ENCODE data around the gene NCBP2. TPM values are rescaled to one million over a fixed set of nuclear protein-coding genes. Genes with fewer than 3 reads are reported as not detected.
A peak's percentile ranks its signal among the peaks of the same experiment; 100 is the strongest.

The NCBP2 gene
- total RNA-seq, 1 experiment from 2014 or later = 67.8 TPM

GRCh38 chr3:196936288-196936687 lies 6.0 kb downstream of the NCBP2 start:
- Histone ChIP-seq H3K27me3 (ENCODE audit: control insufficient read depth, insufficient read depth, low read length) (no peaks in the 10 kb centered on the region), H3K36me3 (replicated peaks; ENCODE audit: control insufficient read depth, insufficient read depth, low read length) (peaks cover 50% of the 10 kb centered on the region), H3K4me3 (ENCODE audit: insufficient read depth, low read depth, low read length) (no peak overlapping the region)
- no peak for DNase-seq

- H3K36me3 ChIP-seq (replicated peaks; ENCODE audit: control insufficient read depth, insufficient read depth, low read length) = peaks cover 43% of the 10 kb centered on the region
- no peak for DNase-seq
- H3K4me3 ChIP-seq (ENCODE audit: insufficient read depth, low read depth, low read length) = no peak overlapping the region
- no peaks in the 10 kb centered on the region for H3K27me3 ChIP-seq (ENCODE audit: control insufficient read depth, insufficient read depth, low read length)
Observed at GRCh38 chr3:196932600-196932999, 9.7 kb downstream of the NCBP2 start.

- H3K4me3 ChIP-seq (ENCODE audit: insufficient read depth, low read depth, low read length) = no peak overlapping the region
- no peaks in the 10 kb centered on the region for H3K27me3 ChIP-seq (ENCODE audit: control insufficient read depth, insufficient read depth, low read length)
- peaks cover 37% of the 10 kb centered on the region for H3K36me3 ChIP-seq (replicated peaks; ENCODE audit: control insufficient read depth, insufficient read depth, low read length)
- no peak for DNase-seq
Observed at GRCh38 chr3:196931828-196932587, 10.3 kb downstream of the NCBP2 start.

- DNase-seq = no peak
- no peak overlapping the region for H3K4me3 ChIP-seq (ENCODE audit: insufficient read depth, low read depth, low read length)
- no peaks in the 10 kb centered on the region for H3K27me3 ChIP-seq (ENCODE audit: control insufficient read depth, insufficient read depth, low read length)
- H3K36me3 ChIP-seq (replicated peaks; ENCODE audit: control insufficient read depth, insufficient read depth, low read length) = peaks cover 29% of the 10 kb centered on the region
Observed at GRCh38 chr3:196931157-196931556, 11.2 kb downstream of the NCBP2 start.

- no peaks in the 10 kb centered on the region for H3K27me3 ChIP-seq (ENCODE audit: control insufficient read depth, insufficient read depth, low read length)
- no peak for DNase-seq
- no peak overlapping the region for H3K4me3 ChIP-seq (ENCODE audit: insufficient read depth, low read depth, low read length)
- H3K36me3 ChIP-seq (replicated peaks; ENCODE audit: control insufficient read depth, insufficient read depth, low read length) = peaks cover 14% of the 10 kb centered on the region
Observed at GRCh38 chr3:196927571-196928453, 14.5 kb downstream of the NCBP2 start.

- H3K4me3 ChIP-seq (ENCODE audit: insufficient read depth, low read depth, low read length) = no peak overlapping the region
- DNase-seq = no peak
- H3K36me3 ChIP-seq (replicated peaks; ENCODE audit: control insufficient read depth, insufficient read depth, low read length) = no peaks in the 10 kb centered on the region; the same call in 1 of the 2 replicates
- H3K27me3 ChIP-seq (ENCODE audit: control insufficient read depth, insufficient read depth, low read length) = no peaks in the 10 kb centered on the region
Observed at GRCh38 chr3:196920733-196921132, 21.6 kb downstream of the NCBP2 start.

- H3K4me3 ChIP-seq (ENCODE audit: insufficient read depth, low read depth, low read length) = no peak overlapping the region
- no peak for DNase-seq
- H3K27me3 ChIP-seq (ENCODE audit: control insufficient read depth, insufficient read depth, low read length) = no peaks in the 10 kb centered on the region
- H3K36me3 ChIP-seq (replicated peaks; ENCODE audit: control insufficient read depth, insufficient read depth, low read length) = peaks cover 3% of the 10 kb centered on the region
Observed at GRCh38 chr3:196918968-196919367, 23.4 kb downstream of the NCBP2 start.

GRCh38 chr3:196916995-196917394 lies 25.3 kb downstream of the NCBP2 start:
- no peak for DNase-seq
- H3K36me3 ChIP-seq (replicated peaks; ENCODE audit: control insufficient read depth, insufficient read depth, low read length) = peaks cover 3% of the 10 kb centered on the region; the same call in 1 of the 2 replicates
- no peak overlapping the region for H3K4me3 ChIP-seq (ENCODE audit: insufficient read depth, low read depth, low read length)
- no peaks in the 10 kb centered on the region for H3K27me3 ChIP-seq (ENCODE audit: control insufficient read depth, insufficient read depth, low read length)

- no peaks in the 10 kb centered on the region for H3K27me3 ChIP-seq (ENCODE audit: control insufficient read depth, insufficient read depth, low read length)
- no peak for DNase-seq
- peaks cover 3% of the 10 kb centered on the region; the same call in 1 of the 2 replicates for H3K36me3 ChIP-seq (replicated peaks; ENCODE audit: control insufficient read depth, insufficient read depth, low read length)
- no peak overlapping the region for H3K4me3 ChIP-seq (ENCODE audit: insufficient read depth, low read depth, low read length)
Observed at GRCh38 chr3:196916221-196916620, 26.1 kb downstream of the NCBP2 start.

- H3K4me3 ChIP-seq (ENCODE audit: insufficient read depth, low read depth, low read length) = no peak overlapping the region
- H3K27me3 ChIP-seq (ENCODE audit: control insufficient read depth, insufficient read depth, low read length) = no peaks in the 10 kb centered on the region
- no peak for DNase-seq
- H3K36me3 ChIP-seq (replicated peaks; ENCODE audit: control insufficient read depth, insufficient read depth, low read length) = peaks cover 3% of the 10 kb centered on the region; the same call in 1 of the 2 replicates
Observed at GRCh38 chr3:196915375-196915774, 27.0 kb downstream of the NCBP2 start.

- Histone ChIP-seq H3K4me3 (ENCODE audit: insufficient read depth, low read depth, low read length) (no peak overlapping the region), H3K27me3 (ENCODE audit: control insufficient read depth, insufficient read depth, low read length) (no peaks in the 10 kb centered on the region), H3K36me3 (replicated peaks; ENCODE audit: control insufficient read depth, insufficient read depth, low read length) (peaks cover 3% of the 10 kb centered on the region; the same call in 1 of the 2 replicates)
- DNase-seq = peak; percentile 18
Observed at GRCh38 chr3:196914866-196915265, 27.5 kb downstream of the NCBP2 start.

- H3K4me3 ChIP-seq (ENCODE audit: insufficient read depth, low read depth, low read length) = no peak overlapping the region
- DNase-seq = no peak
Observed at GRCh38 chr3:196903740-196904139, 38.6 kb downstream of the NCBP2 start.

GRCh38 chr3:196902296-196902695 lies 40.0 kb downstream of the NCBP2 start:
- H3K4me3 ChIP-seq (ENCODE audit: insufficient read depth, low read depth, low read length) = no peak overlapping the region
- H3K27me3 ChIP-seq (ENCODE audit: control insufficient read depth, insufficient read depth, low read length) = no peaks in the 10 kb centered on the region
- H3K36me3 ChIP-seq (replicated peaks; ENCODE audit: control insufficient read depth, insufficient read depth, low read length) = peaks cover 13% of the 10 kb centered on the region
- no peak for DNase-seq

More at GRCh38 chr3:196903740-196904139, 38.6 kb downstream of the NCBP2 start:
- Histone ChIP-seq H3K27me3 (ENCODE audit: control insufficient read depth, insufficient read depth, low read length) (no peaks in the 10 kb centered on the region), H3K36me3 (replicated peaks; ENCODE audit: control insufficient read depth, insufficient read depth, low read length) (peaks cover 13% of the 10 kb centered on the region)

GRCh38 chr3:196901768-196902167 lies 40.6 kb downstream of the NCBP2 start:
- Histone ChIP-seq H3K36me3 (replicated peaks; ENCODE audit: control insufficient read depth, insufficient read depth, low read length) (peaks cover 13% of the 10 kb centered on the region), H3K27me3 (ENCODE audit: control insufficient read depth, insufficient read depth, low read length) (no peaks in the 10 kb centered on the region), H3K4me3 (ENCODE audit: insufficient read depth, low read depth, low read length) (no peak overlapping the region)
- no peak for DNase-seq

GRCh38 chr3:196896229-196896628 lies 46.1 kb downstream of the NCBP2 start:
- Histone ChIP-seq H3K36me3 (replicated peaks; ENCODE audit: control insufficient read depth, insufficient read depth, low read length) (no peaks in the 10 kb centered on the region; the same call in 1 of the 2 replicates), H3K27me3 (ENCODE audit: control insufficient read depth, insufficient read depth, low read length) (no peaks in the 10 kb centered on the region), H3K4me3 (ENCODE audit: insufficient read depth, low read depth, low read length) (no peak overlapping the region)
- no peak for DNase-seq
